LNCaP clone FGC (cell line): ENCODE measurements around the gene GCLM.
A peak's percentile ranks its signal among the peaks of the same experiment; 100 is the strongest.

Source experiments
- DNase-seq: peaks from one replicate; pipeline ENCODE4 v3.0.0-alpha.2; 2011; ENCODE audit warnings: low read depth
- H3K4me3 ChIP-seq: 2 replicates; pipeline ENCODE4 v1.5.1; 2011; ENCODE audit warnings: mild to moderate bottlenecking, low read depth, low read length, control low read depth
- CTCF ChIP-seq: IDR thresholded peaks from 2 replicates; pipeline ENCODE4 v1.5.1; 2012; ENCODE audit warnings: mild to moderate bottlenecking; ENCODE audit not compliant: control insufficient read depth, insufficient read depth; ENCODE audit errors: extremely low read depth

The GCLM gene

GRCh38 chr1:93899543-93900207 is 9.6 kb downstream of the GCLM start:
- TF ChIP-seq CTCF = no peak
- peak; percentile 40 for DNase-seq
- no peak overlapping the region for H3K4me3 ChIP-seq

GRCh38 chr1:93888900-93889299 is 20.3 kb downstream of the GCLM start:
- no peak for DNase-seq
- no peak for TF ChIP-seq CTCF
- no peak overlapping the region for H3K4me3 ChIP-seq

DNA sequence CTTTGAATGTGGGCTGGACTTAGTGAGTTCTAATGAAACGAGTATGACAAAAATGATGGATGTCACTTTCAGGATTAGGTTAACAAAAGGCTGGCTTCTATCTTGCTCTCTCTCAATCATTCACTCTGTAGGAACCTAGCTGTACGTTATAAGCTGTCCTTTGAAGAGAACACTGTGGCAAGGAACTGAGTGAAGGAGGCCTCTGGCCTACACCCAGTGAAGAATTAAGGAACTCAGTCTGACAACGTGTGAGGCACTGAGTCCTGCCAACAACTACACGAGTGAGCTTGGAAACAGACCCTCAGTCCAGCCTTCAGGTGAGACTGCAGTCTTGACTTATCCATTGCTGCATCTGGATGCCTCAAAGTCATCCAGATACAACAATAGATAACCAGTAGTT is 27.0 kb downstream of the GCLM start:
- TF ChIP-seq CTCF = no peak
- no peak overlapping the region for H3K4me3 ChIP-seq
- no peak for DNase-seq

DNA sequence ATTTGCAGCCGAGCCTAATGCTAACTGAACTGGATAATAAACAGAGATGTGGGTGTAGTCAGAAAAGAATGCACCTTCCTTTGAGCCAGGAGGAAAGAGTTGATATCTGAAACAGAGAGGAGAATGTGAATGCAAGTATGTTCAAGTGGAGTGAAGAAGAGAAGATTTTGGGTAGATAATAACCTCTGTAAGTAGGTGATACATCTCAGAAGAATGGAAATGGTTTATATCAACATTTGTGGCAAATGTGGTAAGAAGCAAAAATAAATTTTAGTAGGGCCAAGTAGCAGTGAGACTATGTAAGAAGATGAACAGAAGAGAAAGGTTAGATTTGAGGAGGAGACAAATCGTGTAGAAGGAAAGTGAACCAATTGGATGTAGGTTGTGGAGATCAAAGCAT is 28.5 kb downstream of the GCLM start:
- TF ChIP-seq CTCF = no peak
- DNase-seq = no peak
- no peak overlapping the region for H3K4me3 ChIP-seq

- H3K4me3 ChIP-seq = peak within 1 kb of the TSS; percentile 99
- DNase-seq = peak; percentile 73
- no peak for TF ChIP-seq CTCF
Measured at GRCh38 chr1:93878889-93879586, 30.2 kb downstream of the GCLM start, which contains the start of gene DNTTIP2. DNTTIP2 (minus strand) TSS chr1:93879206; CDS start chr1:93879148, 58 bp downstream.

GRCh38 chr1:93878501-93878888 is 30.7 kb downstream of the GCLM start:
- H3K4me3 ChIP-seq = peak overlapping the region; percentile 99
- DNase-seq = no peak
- no peak for TF ChIP-seq CTCF
